SU-DHL-6 (cell line): ENCODE measurements around the gene LGALS8.

ENCODE experiments used
- H2AFZ ChIP-seq: fragments of 200-600 bp; sonication (generic); 2 replicates; pipeline ENCODE4 v1.6.1; 2014; ENCODE audit warnings: low read depth, mild to moderate bottlenecking, moderate library complexity, mixed read lengths, antibody characterized with exemption, low read length; ENCODE audit not compliant: severe bottlenecking
- H3F3A ChIP-seq: fragments of 200-600 bp; shearing (Covaris generic); 2 replicates; pipeline ENCODE4 v1.6.0; 2016; ENCODE audit warnings: antibody characterized with exemption, mild to moderate bottlenecking; ENCODE audit not compliant: insufficient read depth
- H3K27ac ChIP-seq: fragments of 200-600 bp; sonication (generic); 2 replicates; pipeline ENCODE4 v1.5.1; 2016; ENCODE audit warnings: low read depth, mild to moderate bottlenecking, low read length, moderate library complexity, mixed read lengths
- H3K27me3 ChIP-seq: fragments of 200-600 bp; sonication (generic), shearing (Covaris generic); 2 replicates; pipeline ENCODE4 v1.6.0; 2014; ENCODE audit warnings: mild to moderate bottlenecking, low read length
- H3K36me3 ChIP-seq: fragments of 200-600 bp; sonication (generic); 2 replicates; pipeline ENCODE4 v1.6.1; 2014; ENCODE audit warnings: mild to moderate bottlenecking, low read length, mixed read lengths
- H3K4me2 ChIP-seq: fragments of 300-600, 200-600 bp; shearing (Covaris generic), sonication (generic); 2 replicates; pipeline ENCODE4 v1.6.0; 2014; ENCODE audit warnings: low read length, low read depth, mild to moderate bottlenecking; ENCODE audit not compliant: poor library complexity, severe bottlenecking
- H3K4me3 ChIP-seq: fragments of 200-600 bp; sonication (generic); 2 replicates; pipeline ENCODE4 v1.5.1; 2014; ENCODE audit warnings: antibody characterized with exemption, low read length, mild to moderate bottlenecking, mixed read lengths; ENCODE audit not compliant: insufficient read depth, poor library complexity, severe bottlenecking
- H3K79me2 ChIP-seq: fragments of 200-600 bp; sonication (generic); 2 replicates; pipeline ENCODE4 v1.6.1; 2014; ENCODE audit warnings: mild to moderate bottlenecking, low read length, moderate library complexity; ENCODE audit not compliant: insufficient read depth
- H3K9ac ChIP-seq: fragments of 200-600 bp; sonication (generic); 2 replicates; pipeline ENCODE4 v1.7.0; 2014; ENCODE audit warnings: mild to moderate bottlenecking, low read length
- H3K9me2 ChIP-seq: fragments of 200-600 bp; sonication (generic); replicated peaks from 2 replicates; pipeline ENCODE4 v1.6.1; 2014; ENCODE audit warnings: low read length; ENCODE audit not compliant: insufficient read depth
- H3K9me3 ChIP-seq: fragments of 200-600 bp; sonication (generic); 2 replicates; pipeline ENCODE4 v1.6.1; 2014; ENCODE audit warnings: low read length, mixed read lengths; ENCODE audit not compliant: insufficient read depth
- H4K20me1 ChIP-seq: fragments of 200-600 bp; sonication (generic); 2 replicates; pipeline ENCODE4 v1.6.1; 2014; ENCODE audit warnings: low read depth, mild to moderate bottlenecking, antibody characterized with exemption, low read length, moderate library complexity, mixed read lengths
- EZH2phosphoT487 ChIP-seq: fragments of 200-600 bp; sonication (generic), shearing (Covaris generic); conservative IDR thresholded peaks from 2 replicates; pipeline ENCODE4 v1.6.1; 2018; ENCODE audit warnings: mild to moderate bottlenecking, antibody characterized with exemption, low read length, moderate library complexity, mixed read lengths
- TF ChIP-seq, protein P1 (sequence below): fragments of 200-600 bp; sonication (generic); IDR thresholded peaks from one replicate; pipeline ENCODE4 v1.5.1; 2017; ENCODE audit warnings: antibody characterized with exemption, mild to moderate bottlenecking, low read length, moderate library complexity; ENCODE audit not compliant: insufficient read depth, poor library complexity, severe bottlenecking

Gene LGALS8

DNA sequence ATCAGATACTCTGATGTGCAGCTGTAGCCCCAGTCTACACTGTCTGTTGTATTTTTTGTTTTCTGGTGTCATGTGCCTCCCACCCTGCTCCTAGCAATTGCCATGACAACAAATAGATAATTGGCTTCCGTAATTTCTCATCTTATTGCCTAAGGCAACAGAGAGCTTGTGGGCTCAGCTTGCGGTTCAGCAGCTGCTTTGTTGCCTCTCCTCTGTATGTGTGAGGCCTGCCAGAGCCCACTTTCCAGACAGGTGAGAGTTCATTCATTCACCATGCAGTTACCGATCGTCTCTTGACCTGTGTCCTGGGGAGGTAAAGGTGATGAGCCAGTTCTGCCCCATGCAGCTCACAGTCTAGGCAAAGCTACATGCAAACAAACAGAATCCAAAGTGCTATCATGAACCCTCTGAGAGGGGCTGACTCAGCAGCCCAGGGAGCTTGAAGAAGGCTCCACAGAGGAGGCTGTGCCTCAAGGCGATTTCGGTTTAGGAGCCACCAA lies 11.9 kb downstream of the LGALS8 start:
- no peak overlapping the region for H3K4me2 ChIP-seq

DNA sequence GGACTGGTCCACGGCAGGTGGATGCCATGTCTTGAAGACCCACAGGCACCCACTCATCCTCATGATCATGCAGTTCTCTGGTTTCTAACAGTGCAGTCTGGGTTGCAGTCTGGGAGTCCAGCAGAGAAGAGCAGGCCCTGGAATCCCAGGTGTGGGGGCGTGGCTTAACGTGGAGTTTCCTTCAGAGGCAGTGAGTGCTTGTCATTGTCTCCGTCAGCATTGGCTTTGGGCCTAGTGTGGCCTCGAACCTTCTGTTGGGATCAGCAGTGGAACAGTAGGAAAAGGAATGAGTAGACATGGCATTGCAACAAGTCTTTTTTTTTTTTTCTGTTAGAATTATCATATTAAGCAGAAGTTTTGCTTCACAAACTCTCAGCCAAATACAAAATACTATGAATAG lies 12.8 kb downstream of the LGALS8 start:
- Histone ChIP-seq H3F3A (no peaks in the 10 kb centered on the region), H3K27me3 (no peaks in the 10 kb centered on the region), H3K79me2 (no peaks in the 10 kb centered on the region), H3K9me2 (no peaks in the 10 kb centered on the region), H3K4me2 (no peak overlapping the region), H3K4me3 (no peak overlapping the region), H3K9ac (no peak overlapping the region), H2AFZ (no peak overlapping the region), H3K27ac (no peak overlapping the region), H4K20me1 (no peaks in the 10 kb centered on the region), H3K9me3 (no peaks in the 10 kb centered on the region), H3K36me3 (no peaks in the 10 kb centered on the region)
- TF ChIP-seq, protein P1, sequence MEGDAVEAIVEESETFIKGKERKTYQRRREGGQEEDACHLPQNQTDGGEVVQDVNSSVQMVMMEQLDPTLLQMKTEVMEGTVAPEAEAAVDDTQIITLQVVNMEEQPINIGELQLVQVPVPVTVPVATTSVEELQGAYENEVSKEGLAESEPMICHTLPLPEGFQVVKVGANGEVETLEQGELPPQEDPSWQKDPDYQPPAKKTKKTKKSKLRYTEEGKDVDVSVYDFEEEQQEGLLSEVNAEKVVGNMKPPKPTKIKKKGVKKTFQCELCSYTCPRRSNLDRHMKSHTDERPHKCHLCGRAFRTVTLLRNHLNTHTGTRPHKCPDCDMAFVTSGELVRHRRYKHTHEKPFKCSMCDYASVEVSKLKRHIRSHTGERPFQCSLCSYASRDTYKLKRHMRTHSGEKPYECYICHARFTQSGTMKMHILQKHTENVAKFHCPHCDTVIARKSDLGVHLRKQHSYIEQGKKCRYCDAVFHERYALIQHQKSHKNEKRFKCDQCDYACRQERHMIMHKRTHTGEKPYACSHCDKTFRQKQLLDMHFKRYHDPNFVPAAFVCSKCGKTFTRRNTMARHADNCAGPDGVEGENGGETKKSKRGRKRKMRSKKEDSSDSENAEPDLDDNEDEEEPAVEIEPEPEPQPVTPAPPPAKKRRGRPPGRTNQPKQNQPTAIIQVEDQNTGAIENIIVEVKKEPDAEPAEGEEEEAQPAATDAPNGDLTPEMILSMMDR = no peak
- no peak for TF ChIP-seq EZH2phosphoT487

More for the DNA sequence above, 11.9 kb downstream of the LGALS8 start:
- Histone ChIP-seq H3K4me3 (no peak overlapping the region), H4K20me1 (no peaks in the 10 kb centered on the region), H3K27ac (no peak overlapping the region), H3K27me3 (no peaks in the 10 kb centered on the region), H2AFZ (no peak overlapping the region), H3K9ac (no peak overlapping the region), H3K79me2 (no peaks in the 10 kb centered on the region), H3F3A (no peaks in the 10 kb centered on the region), H3K9me2 (no peaks in the 10 kb centered on the region), H3K9me3 (no peaks in the 10 kb centered on the region), H3K36me3 (no peaks in the 10 kb centered on the region)
- TF ChIP-seq, protein P1 = no peak
- TF ChIP-seq EZH2phosphoT487 = no peak

DNA sequence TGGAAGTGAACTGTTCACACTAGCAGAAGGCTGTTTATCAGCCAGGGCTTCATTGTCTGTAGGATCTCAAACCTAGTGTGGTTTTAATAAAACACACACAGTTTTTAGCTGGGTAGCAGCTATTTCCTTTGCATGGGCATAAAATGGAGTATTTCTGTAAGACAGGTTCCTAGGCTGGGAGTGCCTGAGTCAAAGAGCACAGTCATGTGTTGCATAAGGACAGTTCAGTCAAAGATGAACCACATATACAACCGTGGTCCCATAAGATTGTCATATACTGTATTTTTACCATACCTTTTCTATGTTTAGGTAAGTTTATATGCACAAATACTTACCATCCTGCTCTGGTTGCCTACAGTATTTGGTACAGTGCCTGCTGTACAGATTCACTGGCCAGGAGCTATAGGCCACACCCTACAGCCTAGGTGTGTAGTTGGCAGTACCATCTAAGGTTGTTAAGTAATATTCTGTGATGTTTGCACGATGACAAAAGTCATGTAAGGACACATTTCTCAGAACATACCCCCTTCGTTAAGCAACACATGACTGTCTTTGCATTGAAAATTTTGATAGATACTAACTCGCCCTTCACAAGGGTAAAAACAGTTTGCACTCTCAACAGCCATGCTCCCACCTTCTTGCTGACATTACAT lies 17.2 kb downstream of the LGALS8 start:
- Histone ChIP-seq H3K27ac (no peak overlapping the region), H3K4me2 (no peak overlapping the region), H2AFZ (no peak overlapping the region), H3K27me3 (no peaks in the 10 kb centered on the region), H3F3A (no peaks in the 10 kb centered on the region), H3K79me2 (no peaks in the 10 kb centered on the region), H3K9me2 (no peaks in the 10 kb centered on the region), H3K9me3 (no peaks in the 10 kb centered on the region), H4K20me1 (no peaks in the 10 kb centered on the region), H3K9ac (no peak overlapping the region), H3K36me3 (peaks cover 1% of the 10 kb centered on the region; the same call in 1 of the 2 replicates), H3K4me3 (no peak overlapping the region)
- TF ChIP-seq, protein P1 = no peak
- no peak for TF ChIP-seq EZH2phosphoT487
